A549 (cell line): ENCODE data around the gene FGF2. TPM values are rescaled to one million over a fixed set of nuclear protein-coding genes. Genes with fewer than 3 reads are reported as not detected.

Experiments
- ATAC-seq, 2 experiments: fragments of 200-7000 bp in 1 of 2; fragments of >200 bp in 1 of 2; cut with Nextera tagmentation in 1 of 2; cut with Tn5 transposase in 1 of 2; 3 replicates each; pipeline versions ENCODE4 v1.8.0 to v1.9.1; 2018 to 2020; ENCODE audit warnings: mild to moderate bottlenecking in 1 of 2, moderate library complexity in 1 of 2
- CTCF ChIA-PET: fragments of 300-600 bp; sonication (Branson Sonifier 250); formaldehyde crosslinking; extraction: SDS; loops from one replicate; lab custom pipeline; 2021; ENCODE audit warnings: antibody characterized with exemption, inconsistent platforms; lab: Yijun Ruan, JAX
- POLR2A ChIA-PET: fragments of 350-600 bp; formaldehyde crosslinking; extraction: SDS; loops from one replicate; lab custom pipeline; 2021; ENCODE audit warnings: antibody characterized with exemption, inconsistent platforms; lab: Yijun Ruan, JAX
- DNase-seq, 2 experiments: peaks; one replicate each; pipeline versions ENCODE4 v3.0.0 to v3.0.0-alpha.2; 2011 to 2016; ENCODE audit warnings: low read depth in 1 of 2, low spot score in 1 of 2
- FAIRE-seq: peaks from 2 replicates; lab custom pipeline; 2011; peaks lifted over from hg19 to GRCh38; lab: Jason Lieb, UNC
- H3K27ac ChIP-seq, 2 experiments: fragments of >200 bp; sonication (Bioruptor Twin); formaldehyde crosslinking; 3 replicates each; pipeline ENCODE4 v1.5.1; 2016 to 2017
- H3K4me1 ChIP-seq: fragments of >200 bp; sonication (Bioruptor Twin); formaldehyde crosslinking; 3 replicates; pipeline ENCODE4 v1.6.1; 2016
- H3K4me2 ChIP-seq: fragments of >200 bp; sonication (Bioruptor Twin); formaldehyde crosslinking; 3 replicates; pipeline ENCODE4 v1.6.1; 2016
- H3K4me3 ChIP-seq: fragments of >200 bp; sonication (Bioruptor Twin); formaldehyde crosslinking; 3 replicates; pipeline ENCODE4 v1.5.1; 2016
- H3K9me3 ChIP-seq: fragments of >200 bp; sonication (Bioruptor Twin); formaldehyde crosslinking; 3 replicates; pipeline ENCODE4 v1.6.1; 2016
- CBX2 ChIP-seq: fragments of 200-600 bp; sonication (generic); IDR thresholded peaks from 2 replicates; pipeline ENCODE4 v1.6.1; 2016; ENCODE audit warnings: low read depth, mild to moderate bottlenecking, borderline replicate concordance
- E2F6 ChIP-seq: IDR thresholded peaks from 2 replicates; pipeline ENCODE4 v1.6.1; 2012; ENCODE audit warnings: low read depth, borderline replicate concordance
- ELK1 ChIP-seq: fragments of 150-350 bp; IDR thresholded peaks from 2 replicates; pipeline ENCODE4 v1.6.1; 2014; ENCODE audit warnings: low read depth, mild to moderate bottlenecking, low read length
- HDAC2 ChIP-seq: fragments of 200-600 bp; sonication (generic); IDR thresholded peaks from 2 replicates; pipeline ENCODE4 v1.6.1; 2016
- HEYL ChIP-seq: fragments of 250-450 bp; sonication (Bioruptor Pico); IDR thresholded peaks from 2 replicates; pipeline ENCODE4 v1.8.0; 2021; ENCODE audit warnings: mild to moderate bottlenecking, moderate library complexity
- HOXB13 ChIP-seq: fragments of 250-450 bp; sonication (Bioruptor Pico); IDR thresholded peaks from 2 replicates; pipeline ENCODE4 v1.5.0; 2020; ENCODE audit warnings: low read depth, mild to moderate bottlenecking, moderate library complexity
- KDM1A ChIP-seq: fragments of 200-600 bp; sonication (generic); IDR thresholded peaks from 2 replicates; pipeline ENCODE4 v1.6.1; 2016; ENCODE audit warnings: low read depth, mild to moderate bottlenecking
- KDM5A ChIP-seq: fragments of 200-600 bp; sonication (generic); IDR thresholded peaks from 2 replicates; pipeline ENCODE4 v1.6.1; 2016; ENCODE audit warnings: antibody characterized with exemption, mild to moderate bottlenecking
- MAFK ChIP-seq: fragments of 450-650 bp; IDR thresholded peaks from 2 replicates; pipeline ENCODE4 v1.6.1; 2014; ENCODE audit not compliant: partially characterized antibody
- MAX ChIP-seq: IDR thresholded peaks from 2 replicates; pipeline ENCODE4 v1.6.1; 2012
- NFE2L2 ChIP-seq: fragments of 150-350 bp; conservative IDR thresholded peaks from 2 replicates; pipeline ENCODE4 v1.6.1; 2014; ENCODE audit warnings: low read length
- NPAS2 ChIP-seq: fragments of 250-450 bp; sonication (Bioruptor Pico); IDR thresholded peaks from 2 replicates; pipeline ENCODE4 v1.8.0; 2022; ENCODE audit warnings: mild to moderate bottlenecking, moderate library complexity, borderline replicate concordance
- POLR2A ChIP-seq: IDR thresholded peaks from 2 replicates; pipeline ENCODE4 v1.6.1; 2012; ENCODE audit warnings: mild to moderate bottlenecking, low read length
- RARB ChIP-seq: fragments of 250-450 bp; sonication (Bioruptor Pico); IDR thresholded peaks from 2 replicates; pipeline ENCODE4 v1.8.0; 2021; ENCODE audit warnings: mild to moderate bottlenecking, moderate library complexity
- RCOR1 ChIP-seq: fragments of 150-350 bp; IDR thresholded peaks from 2 replicates; pipeline ENCODE4 v1.6.1; 2014; ENCODE audit warnings: antibody characterized with exemption, low read length, low read depth
- REST ChIP-seq: fragments of 200-600 bp; sonication (generic); IDR thresholded peaks from 2 replicates; pipeline ENCODE4 v1.6.1; 2016; ENCODE audit warnings: antibody characterized with exemption, mild to moderate bottlenecking, moderate library complexity
- RNF2 ChIP-seq: fragments of 200-600 bp; sonication (generic); IDR thresholded peaks from 2 replicates; pipeline ENCODE4 v1.6.1; 2016; ENCODE audit warnings: low read depth, mild to moderate bottlenecking, antibody characterized with exemption, moderate library complexity, borderline replicate concordance
- ZNF302 ChIP-seq: fragments of 250-450 bp; sonication (Bioruptor Pico); IDR thresholded peaks from 2 replicates; pipeline ENCODE4 v1.9.0; 2021; ENCODE audit warnings: inconsistent platforms, mild to moderate bottlenecking, moderate library complexity
- ZSCAN20 ChIP-seq: fragments of 250-450 bp; sonication (Bioruptor Pico); IDR thresholded peaks from 2 replicates; pipeline ENCODE4 v1.8.0; 2022; ENCODE audit warnings: mild to moderate bottlenecking, moderate library complexity
- WGBS: methylation state at CpG from one replicate; pipeline ENCODE4 v1.1.6; 2017; ENCODE audit errors: missing lambda C conversion rate; 5-methylcytosine and 5-hydroxymethylcytosine counted together
- polyA plus RNA-seq, 4 experiments: library from polyadenylated mRNA; depleted of rRNA in 3 of 4; stranded (reverse); fragments of >200 nt; fragmentation: RNase III in 1 of 4; extraction: RNeasy Plus Mini Kit Qiagen cat#74134 plus additional on column Dnase treatment in 1 of 4; gene quantifications; 2 replicates in 3 of 4; 3 replicates in 1 of 4; pipeline ENCODE4 v1.2.3, GENCODE V29; 2011 to 2017

FGF2 gene
- polyA plus RNA-seq, 2 of the 4 experiments (the other 2 are of a cell fraction), result 35.1 to 45.2 TPM

GRCh38 chr4:122920473-122920872 is 93.8 kb downstream of the FGF2 start:
- Histone ChIP-seq H3K4me2 (peak overlapping the region; percentile 77), H3K4me3 (peak overlapping the region; percentile 87; the same call in 2 of the 3 replicates), H3K9me3 (no peaks in the 10 kb centered on the region), H3K27ac (peak overlapping the region; percentile 89 to 98), H3K4me1 (peaks cover 52% of the 10 kb centered on the region)
- FAIRE-seq (no peak), DNase-seq (peak in 1 of 2 experiments; percentile 63), ATAC-seq (no peak)
- ChIA-PET POLR2A (no interaction called here), CTCF (interaction anchor here (0.9 to 3.5 kb wide), 5 partner anchors 10 to 318 kb away, joined by 3 to 22 read pairs (median 4); no protein-coding TSS in a partner anchor)
- WGBS, result 28% methylated on average over 5 of the region's 5 CpGs
- TF ChIP-seq NFE2L2 (peak; percentile 84), POLR2A (no peak), E2F6 (0 out of 2 replicates have a peak, but pooled peaks have one; percentile 42), MAX (peak; percentile 71), MAFK (peak; percentile 87), RCOR1 (no peak)

- DNase-seq (no peak), FAIRE-seq (no peak), ATAC-seq (no peak)
- ChIA-PET CTCF (interaction anchor here (0.9 to 3.5 kb wide), 7 partner anchors 9 to 319 kb away, joined by 3 to 22 read pairs (median 4); partner anchors contain the start of gene BBS12), POLR2A (no interaction called here)
- Histone ChIP-seq H3K9me3 (no peaks in the 10 kb centered on the region), H3K27ac (peak overlapping the region; percentile 89 to 98), H3K4me1 (peaks cover 50% of the 10 kb centered on the region), H3K4me2 (peak overlapping the region; percentile 77), H3K4me3 (peak overlapping the region; percentile 87)
- TF ChIP-seq RNF2 (no peak), ZSCAN20 (no peak), HDAC2 (no peak), CBX2 (no peak), ELK1 (no peak), HOXB13 (CRISPR knock-in tag) (no peak), NPAS2 (CRISPR knock-in tag) (no peak), HEYL (CRISPR knock-in tag) (no peak), KDM5A (no peak), REST (no peak), RARB (no peak), ZNF302 (no peak), KDM1A (no peak), RCOR1 (no peak)
- WGBS, result 41% methylated on average over 5 of the region's 5 CpGs
These were observed 94.7 kb downstream of the FGF2 start for GRCh38 chr4:122921300-122921699.
